Gastrocnemius medialis (tissue), 4 donors: ENCODE results near the gene BCORL1. TPM values are rescaled to one million over a fixed set of nuclear protein-coding genes. Genes with fewer than 3 reads are reported as not detected.

Experiments used
- ATAC-seq, 2 donors: fragments of 150-250 bp; one replicate each; pipeline ENCODE4 v1.9.1; 2016
- DNase-seq, 2 donors: peaks; one replicate each; pipeline ENCODE4 v3.0.0-alpha.2; 2019
- H3K27ac ChIP-seq, 4 donors: fragments of 200-600 bp; sonication (generic); 1 replicate in 1 of 4; 2 replicates in 3 of 4; pipeline ENCODE4 v1.5.1; 2016 to 2018; ENCODE audit warnings: mild to moderate bottlenecking in 2 of 4, moderate library complexity in 1 of 4
- H3K27me3 ChIP-seq, 3 donors: fragments of 200-600 bp; sonication (generic) in 2 of 3; 1 replicate in 1 of 3; 2 replicates in 2 of 3; pipeline versions ENCODE4 v1.5.1 to v1.6.0; 2016 to 2019; ENCODE audit warnings: mild to moderate bottlenecking in 1 of 3, moderate library complexity in 1 of 3
- H3K36me3 ChIP-seq, 2 donors: fragments of 200-600 bp; sonication (generic) in 1 of 2; one replicate each; pipeline ENCODE4 v1.5.1; 2017 to 2018
- H3K4me1 ChIP-seq, 2 donors: fragments of 200-600 bp; sonication (generic) in 1 of 2; one replicate each; pipeline ENCODE4 v1.5.1; 2016 to 2017; ENCODE audit warnings: mild to moderate bottlenecking in 2 of 2
- H3K4me3 ChIP-seq, 4 donors: fragments of 200-600 bp; sonication (generic) in 3 of 4; 1 replicate in 1 of 4; 2 replicates in 3 of 4; pipeline ENCODE4 v1.5.1; 2016 to 2019; ENCODE audit warnings: mild to moderate bottlenecking in 2 of 4
- H3K9me3 ChIP-seq, 3 donors: fragments of 200-600 bp; sonication (generic) in 2 of 3; 1 replicate in 1 of 3; 2 replicates in 2 of 3; pipeline ENCODE4 v1.5.1; 2016 to 2019
- POLR2A ChIP-seq, 2 donors: fragments of 450-650 bp; IDR thresholded peaks; one replicate each; pipeline ENCODE4 v1.6.1; 2017; ENCODE audit warnings: antibody characterized with exemption in 2 of 2, mild to moderate bottlenecking in 2 of 2, moderate library complexity in 2 of 2
- in situ Hi-C, 4 donors: fragments of 200-750 bp; cut with MboI; loops; one replicate each; pipeline versions ENCODE4 v1.15.0 to v1.8.0; 2017; ENCODE audit warnings: low sequenced_read_pairs in 4 of 4
- intact Hi-C: fragments of 100-400 bp; cut with DNase I; formaldehyde crosslinking; loops from one replicate; pipeline ENCODE4 v1.15.1; 2023; ENCODE audit warnings: low total_unique reads
- total RNA-seq, 4 donors: library from RNA; depleted of rRNA; stranded (reverse); fragments of >200 nt; gene quantifications; one replicate each; pipeline versions ENCODE4 v1.1.0 to v1.2.3, GENCODE V29; 2016
- TF ChIP-seq, protein P1 (sequence below), 5 experiments: fragments of 450-650 bp in 3 of 5; fragments of 200-600 bp in 2 of 5; sonication (generic) in 2 of 5; IDR thresholded peaks in 4 of 5; conservative IDR thresholded peaks in 1 of 5; 1 replicate in 4 of 5; 2 replicates in 1 of 5; pipeline ENCODE4 v1.5.1; 2016 to 2019; ENCODE audit warnings: antibody characterized with exemption in 5 of 5, mild to moderate bottlenecking in 3 of 5, moderate library complexity in 3 of 5

Gene BCORL1
- total RNA-seq, 4 donors from 2014 or later: 1.1 to 3.6 (median 2.4) TPM

DNA sequence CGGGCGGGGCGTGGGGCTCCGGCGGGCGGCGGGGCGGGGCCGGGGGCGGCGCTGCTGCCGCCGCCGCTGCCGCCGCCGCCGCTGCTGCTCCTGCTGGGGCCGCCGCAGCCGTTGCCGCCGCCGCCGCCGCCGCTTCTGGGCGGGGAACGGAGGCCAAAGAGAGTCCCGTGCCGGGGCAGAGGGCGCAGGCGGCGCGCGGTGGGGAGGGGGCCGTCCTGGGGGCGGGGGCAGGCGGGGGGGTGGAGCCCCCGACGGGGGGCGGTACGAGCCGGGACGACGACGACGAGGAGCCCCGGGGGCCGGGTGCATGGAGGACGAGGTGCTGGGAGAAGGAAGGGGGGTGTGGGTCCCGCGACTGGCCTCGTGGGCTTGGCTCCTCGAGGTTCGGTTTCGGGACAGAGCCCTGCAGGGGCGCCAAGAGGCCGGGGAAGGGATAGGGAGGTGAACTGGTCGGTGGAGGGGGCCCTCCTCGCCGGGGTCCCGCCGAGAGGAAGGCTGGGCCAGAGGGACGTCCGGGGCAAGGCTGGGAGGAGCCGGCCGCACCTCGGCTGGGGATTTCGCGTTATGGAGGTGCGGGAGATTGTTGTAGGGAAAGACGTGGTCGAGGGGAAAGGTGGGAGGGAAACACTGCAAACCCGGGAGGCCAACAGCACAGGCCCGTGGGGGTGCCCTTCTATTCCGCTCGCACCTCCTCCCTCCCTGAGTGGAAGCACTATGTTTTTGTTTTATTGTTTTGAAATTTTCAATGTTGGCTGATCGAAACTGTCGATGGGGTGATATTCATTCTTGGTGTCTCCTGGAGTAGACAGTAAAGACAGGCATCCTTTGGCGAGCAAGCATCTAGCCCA is 1.9 kb downstream of the BCORL1 start:
- DNase-seq: no peak
- H3K36me3 ChIP-seq: no peaks in the 10 kb centered on the region
- peaks cover 0 to 10% of the 10 kb centered on the region in 2 donors for H3K4me1 ChIP-seq
- in situ Hi-C loops (loop anchor here in 1 of 4 donors (5.0 kb wide), 1 partner anchor 52 kb away; no protein-coding TSS in a partner anchor), intact Hi-C loops (loop anchor here (5.0 kb wide), 3 partner anchors 43 to 183 kb away; partner anchors contain the start of genes AIFM1 and ZDHHC9)
- H3K27me3 ChIP-seq: no peaks in the 10 kb centered on the region
- H3K27ac ChIP-seq: peak overlapping the region in 3 of 4 donors; percentile 27 to 39 (median 33)
- TF ChIP-seq, protein P1, sequence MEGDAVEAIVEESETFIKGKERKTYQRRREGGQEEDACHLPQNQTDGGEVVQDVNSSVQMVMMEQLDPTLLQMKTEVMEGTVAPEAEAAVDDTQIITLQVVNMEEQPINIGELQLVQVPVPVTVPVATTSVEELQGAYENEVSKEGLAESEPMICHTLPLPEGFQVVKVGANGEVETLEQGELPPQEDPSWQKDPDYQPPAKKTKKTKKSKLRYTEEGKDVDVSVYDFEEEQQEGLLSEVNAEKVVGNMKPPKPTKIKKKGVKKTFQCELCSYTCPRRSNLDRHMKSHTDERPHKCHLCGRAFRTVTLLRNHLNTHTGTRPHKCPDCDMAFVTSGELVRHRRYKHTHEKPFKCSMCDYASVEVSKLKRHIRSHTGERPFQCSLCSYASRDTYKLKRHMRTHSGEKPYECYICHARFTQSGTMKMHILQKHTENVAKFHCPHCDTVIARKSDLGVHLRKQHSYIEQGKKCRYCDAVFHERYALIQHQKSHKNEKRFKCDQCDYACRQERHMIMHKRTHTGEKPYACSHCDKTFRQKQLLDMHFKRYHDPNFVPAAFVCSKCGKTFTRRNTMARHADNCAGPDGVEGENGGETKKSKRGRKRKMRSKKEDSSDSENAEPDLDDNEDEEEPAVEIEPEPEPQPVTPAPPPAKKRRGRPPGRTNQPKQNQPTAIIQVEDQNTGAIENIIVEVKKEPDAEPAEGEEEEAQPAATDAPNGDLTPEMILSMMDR (IDR thresholded peaks at IDR 0.05 in 4 of 5, conservative IDR thresholded peaks at IDR 0.05 in 1 of 5): no peak
- no peak for TF ChIP-seq POLR2A (IDR thresholded peaks at IDR 0.05)
- no peak for ATAC-seq
- no peaks in the 10 kb centered on the region for H3K9me3 ChIP-seq
- peak overlapping the region in 3 of 4 donors; percentile 37 to 52 (median 48) for H3K4me3 ChIP-seq

DNA sequence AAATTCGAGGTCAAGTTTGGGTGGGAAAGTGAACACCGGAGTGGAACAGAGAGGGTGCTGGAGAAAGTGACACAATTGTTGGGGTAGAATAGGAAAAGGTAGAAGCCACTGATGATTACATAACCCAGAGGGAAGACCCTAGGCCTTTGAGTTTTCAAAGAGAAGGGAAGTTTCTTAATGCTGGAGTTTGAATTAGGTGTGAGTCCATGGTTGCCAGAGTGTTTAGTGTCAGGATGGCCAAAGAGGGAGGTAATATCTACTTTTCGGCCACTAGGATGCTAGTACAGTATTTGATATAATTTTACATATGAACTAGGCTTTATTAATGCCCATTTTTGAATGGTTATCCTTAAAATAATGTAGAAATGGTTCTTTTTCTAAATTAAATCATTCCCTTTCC is 5.4 kb downstream of the BCORL1 start:
- DNase-seq: no peak
- no peak for TF ChIP-seq POLR2A (IDR thresholded peaks at IDR 0.05)
- TF ChIP-seq, protein P1 (IDR thresholded peaks at IDR 0.05 in 4 of 5, conservative IDR thresholded peaks at IDR 0.05 in 1 of 5): no peak
- Histone ChIP-seq H3K4me1 (peaks cover 0 to 3% of the 10 kb centered on the region in 2 donors), H3K27ac (no peak overlapping the region), H3K4me3 (no peak overlapping the region), H3K27me3 (no peaks in the 10 kb centered on the region), H3K36me3 (no peaks in the 10 kb centered on the region), H3K9me3 (no peaks in the 10 kb centered on the region)
- intact Hi-C loops (no loop called here), in situ Hi-C loops (no loop called here)
- no peak for ATAC-seq

DNA sequence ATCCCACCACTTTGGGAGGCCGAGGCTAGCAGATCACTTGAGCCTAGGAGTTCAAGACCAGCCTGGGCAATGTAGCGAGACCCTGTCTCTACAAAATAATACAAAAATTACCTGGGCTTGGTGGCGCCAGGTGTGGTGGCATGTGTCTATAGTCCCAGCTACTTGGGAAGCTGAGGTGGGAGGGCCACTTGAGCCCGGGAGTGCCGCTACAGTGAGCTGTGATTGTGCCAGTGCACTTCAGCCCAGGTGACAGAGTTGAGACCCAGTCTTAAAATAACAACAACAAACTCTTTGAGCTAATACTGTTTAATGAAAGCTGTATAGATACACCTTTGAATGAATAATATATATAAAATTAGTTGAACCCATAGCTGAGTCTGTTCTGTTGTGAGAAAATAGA is 9.7 kb downstream of the BCORL1 start:
- no peaks in the 10 kb centered on the region for H3K36me3 ChIP-seq
- TF ChIP-seq, protein P1 (IDR thresholded peaks at IDR 0.05 in 4 of 5, conservative IDR thresholded peaks at IDR 0.05 in 1 of 5): no peak
- no peak for TF ChIP-seq POLR2A (IDR thresholded peaks at IDR 0.05)
- in situ Hi-C loops: no loop called here

DNA sequence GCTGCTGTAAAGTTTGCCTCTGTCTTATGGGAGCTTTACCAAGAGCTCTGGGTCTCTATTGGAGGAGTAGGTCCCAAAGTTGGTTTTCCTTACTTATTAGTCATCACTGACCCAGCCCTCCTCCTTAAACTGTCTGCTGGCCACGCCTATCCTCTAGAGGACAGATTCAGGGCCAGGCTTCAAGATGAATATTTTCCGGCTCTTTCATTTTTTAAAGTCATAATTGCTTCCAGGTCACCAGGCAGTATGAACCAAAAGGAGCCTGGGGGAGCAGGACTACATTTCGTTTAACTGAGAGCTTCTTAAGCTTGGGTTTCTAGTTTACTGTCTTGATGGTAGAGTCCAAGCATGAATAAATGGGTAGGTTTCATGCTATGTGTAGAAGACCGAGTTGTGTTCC is 13.7 kb downstream of the BCORL1 start:
- H3K27me3 ChIP-seq: no peaks in the 10 kb centered on the region
- H3K9me3 ChIP-seq: no peaks in the 10 kb centered on the region
- no peak for TF ChIP-seq POLR2A (IDR thresholded peaks at IDR 0.05)
- TF ChIP-seq, protein P1 (IDR thresholded peaks at IDR 0.05 in 4 of 5, conservative IDR thresholded peaks at IDR 0.05 in 1 of 5): no peak
- H3K27ac ChIP-seq: peak overlapping the region in 1 of 4 donors; percentile 9
- intact Hi-C loops (no loop called here), in situ Hi-C loops (no loop called here)
- no peaks in the 10 kb centered on the region for H3K36me3 ChIP-seq
- ATAC-seq (no peak), DNase-seq (no peak)
- no peak overlapping the region for H3K4me3 ChIP-seq
- no peaks in the 10 kb centered on the region for H3K4me1 ChIP-seq

More for the DNA sequence above, 9.7 kb downstream of the BCORL1 start:
- Histone ChIP-seq H3K9me3 (no peaks in the 10 kb centered on the region), H3K27ac (no peak overlapping the region), H3K4me3 (no peak overlapping the region), H3K27me3 (no peaks in the 10 kb centered on the region), H3K4me1 (no peaks in the 10 kb centered on the region)
- ATAC-seq (no peak), DNase-seq (no peak)
- intact Hi-C loops: no loop called here
